Spleen (tissue), 11 donors: ENCODE results near the gene ACSF3. TPM values are rescaled to one million over a fixed set of nuclear protein-coding genes. Genes with fewer than 3 reads are reported as not detected.

ENCODE experiments used
- DNase-seq: peaks from one replicate; pipeline ENCODE4 v3.0.0-alpha.2; 2020
- H3K27ac ChIP-seq, 8 donors: fragments of 200-600 bp; sonication (generic) in 7 of 8; 1 replicate in 4 of 8; 2 replicates in 4 of 8; pipeline versions ENCODE4 v1.5.0 to v1.8.0; 2016 to 2021; ENCODE audit warnings: inconsistent platforms in 4 of 8, mild to moderate bottlenecking in 4 of 8, moderate library complexity in 1 of 8
- H3K27me3 ChIP-seq, 7 donors: fragments of 200-600 bp; sonication (generic) in 6 of 7; replicated peaks in 1 of 7; 1 replicate in 4 of 7; 2 replicates in 3 of 7; pipeline versions ENCODE4 v1.5.0 to v1.8.0; 2016 to 2021; ENCODE audit warnings: inconsistent platforms in 3 of 7, mild to moderate bottlenecking in 1 of 7
- H3K36me3 ChIP-seq, 6 donors: fragments of 200-600 bp; sonication (generic) in 5 of 6; 1 replicate in 4 of 6; 2 replicates in 2 of 6; pipeline versions ENCODE4 v1.5.0 to v1.8.0; 2016 to 2021; ENCODE audit warnings: inconsistent platforms in 2 of 6
- H3K4me1 ChIP-seq, 6 donors: fragments of 200-600 bp; sonication (generic) in 5 of 6; 1 replicate in 3 of 6; 2 replicates in 3 of 6; pipeline versions ENCODE4 v1.5.0 to v1.8.0; 2016 to 2021; ENCODE audit warnings: inconsistent platforms in 3 of 6
- H3K4me3 ChIP-seq, 8 donors: fragments of 200-600 bp; sonication (generic) in 7 of 8; 1 replicate in 4 of 8; 2 replicates in 4 of 8; pipeline versions ENCODE4 v1.5.0 to v1.8.0; 2016 to 2021; ENCODE audit warnings: inconsistent platforms in 4 of 8, mild to moderate bottlenecking in 4 of 8, moderate library complexity in 2 of 8
- H3K9me3 ChIP-seq, 8 donors: fragments of 200-600 bp; sonication (generic) in 7 of 8; 1 replicate in 4 of 8; 2 replicates in 4 of 8; pipeline versions ENCODE4 v1.5.0 to v1.8.0; 2016 to 2021; ENCODE audit warnings: inconsistent platforms in 4 of 8
- POLR2A ChIP-seq, 3 donors: fragments of 450-650 bp; IDR thresholded peaks; one replicate each; pipeline ENCODE4 v1.5.1; 2017; ENCODE audit warnings: antibody characterized with exemption in 3 of 3, mild to moderate bottlenecking in 1 of 3
- POLR2AphosphoS5 ChIP-seq, 3 donors: sonication (generic); formaldehyde crosslinking; IDR thresholded peaks; one replicate each; pipeline ENCODE4 v1.5.1; 2017; ENCODE audit warnings: antibody characterized with exemption in 3 of 3
- WGBS, 5 donors: extraction: QIAGEN DNeasy Blood & Tissue Kit in 3 of 5; methylation state at CpG; one replicate each; pipeline versions ENCODE4 v1.1.5 to v1.1.7; 2013 to 2018; 5-methylcytosine and 5-hydroxymethylcytosine counted together
- intact Hi-C: fragments of 100-400 bp; cut with DNase I; formaldehyde crosslinking; loops from one replicate; pipeline ENCODE4 v1.15.0; 2023; ENCODE audit warnings: low total_unique reads
- polyA plus RNA-seq, 3 donors: library from polyadenylated mRNA; stranded (reverse); fragments of 200-250 nt; gene quantifications; one replicate each; pipeline ENCODE4 v1.2.1, GENCODE V29; 2013
- total RNA-seq, 7 donors: library from RNA; depleted of rRNA in 3 of 7; stranded (reverse); fragments of >200 nt in 3 of 7; fragmentation: NEBNext Ultra II Directional in 4 of 7; extraction: Animal tissue kit (Norgen Biotek cat#: 25700) in 4 of 7; gene quantifications; one replicate each; pipeline versions ENCODE4 v1.1.0 to v1.2.1, GENCODE V29; 2016 to 2021
- TF ChIP-seq, protein P1 (sequence below), 11 experiments: fragments of 200-600 bp in 7 of 11; fragments of 450-650 bp in 4 of 11; sonication (generic) in 4 of 11; IDR thresholded peaks in 8 of 11; conservative IDR thresholded peaks in 3 of 11; 1 replicate in 7 of 11; 2 replicates in 4 of 11; pipeline versions ENCODE4 v1.4.0 to v1.8.0; 2016 to 2021; ENCODE audit warnings: antibody characterized with exemption in 11 of 11, inconsistent platforms in 4 of 11, mild to moderate bottlenecking in 1 of 11
- donor health status: healthy with polysubstance abuse.
- donor health status: DM: no; HTN: no; CAD: no; lungs with moderate emphysema.
- donor health status: DM: no; HTN: no; CAD: no.
- donor health status: Bipolar disorder and iron deficiency.
- donor health status: healthy.
- donor health status: DM: no; HTN: no; CAD: no.
- donor health status: DM: yes; HTN: yes; CAD: no.

ACSF3 gene
- total and polyA plus RNA-seq, 10 donors = 35.4 to 68.1 (median 49.1) TPM

DNA sequence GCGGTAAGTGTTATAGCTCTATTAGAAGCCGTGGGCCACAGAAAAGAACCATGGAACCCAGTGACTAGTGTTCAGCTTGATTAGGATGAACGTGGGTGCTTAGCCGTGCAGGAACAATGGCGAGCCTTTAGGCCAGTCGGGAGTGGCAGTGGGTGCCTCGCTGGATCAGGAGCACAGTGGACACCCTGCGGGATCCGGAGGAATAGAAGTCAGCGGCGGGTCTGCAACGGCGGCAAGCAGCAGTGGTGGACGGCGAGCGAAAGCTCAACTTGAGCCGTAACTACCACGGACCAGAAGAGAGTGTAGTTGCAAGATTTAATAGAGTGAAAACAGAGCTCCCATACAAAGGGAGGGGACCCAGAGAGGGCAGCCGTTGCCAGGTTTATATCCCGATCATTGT, 40.6 kb downstream of the ACSF3 start:
- 97 to 98% (median 98%) methylated on average over 20 of the region's 20 CpGs for WGBS, 5 donors
- Histone ChIP-seq H3K4me1 (no peaks in the 10 kb centered on the region), H3K9me3 (no peaks in the 10 kb centered on the region), H3K4me3 (no peak overlapping the region), H3K27ac (no peak overlapping the region), H3K27me3 (no peaks in the 10 kb centered on the region), H3K36me3 (peaks cover 0 to 97% (median 58%) of the 10 kb centered on the region in 6 donors)
- TF ChIP-seq, protein P1, sequence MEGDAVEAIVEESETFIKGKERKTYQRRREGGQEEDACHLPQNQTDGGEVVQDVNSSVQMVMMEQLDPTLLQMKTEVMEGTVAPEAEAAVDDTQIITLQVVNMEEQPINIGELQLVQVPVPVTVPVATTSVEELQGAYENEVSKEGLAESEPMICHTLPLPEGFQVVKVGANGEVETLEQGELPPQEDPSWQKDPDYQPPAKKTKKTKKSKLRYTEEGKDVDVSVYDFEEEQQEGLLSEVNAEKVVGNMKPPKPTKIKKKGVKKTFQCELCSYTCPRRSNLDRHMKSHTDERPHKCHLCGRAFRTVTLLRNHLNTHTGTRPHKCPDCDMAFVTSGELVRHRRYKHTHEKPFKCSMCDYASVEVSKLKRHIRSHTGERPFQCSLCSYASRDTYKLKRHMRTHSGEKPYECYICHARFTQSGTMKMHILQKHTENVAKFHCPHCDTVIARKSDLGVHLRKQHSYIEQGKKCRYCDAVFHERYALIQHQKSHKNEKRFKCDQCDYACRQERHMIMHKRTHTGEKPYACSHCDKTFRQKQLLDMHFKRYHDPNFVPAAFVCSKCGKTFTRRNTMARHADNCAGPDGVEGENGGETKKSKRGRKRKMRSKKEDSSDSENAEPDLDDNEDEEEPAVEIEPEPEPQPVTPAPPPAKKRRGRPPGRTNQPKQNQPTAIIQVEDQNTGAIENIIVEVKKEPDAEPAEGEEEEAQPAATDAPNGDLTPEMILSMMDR (IDR thresholded peaks at IDR 0.05 in 8 of 11, conservative IDR thresholded peaks at IDR 0.05 in 3 of 11) = no peak
- TF ChIP-seq POLR2A (IDR thresholded peaks at IDR 0.05) = no peak
- TF ChIP-seq POLR2AphosphoS5 (IDR thresholded peaks at IDR 0.05) = peak in 1 of 3 donors; percentile 40
- intact Hi-C loops = no loop called here
- DNase-seq = peak; percentile 16

DNA sequence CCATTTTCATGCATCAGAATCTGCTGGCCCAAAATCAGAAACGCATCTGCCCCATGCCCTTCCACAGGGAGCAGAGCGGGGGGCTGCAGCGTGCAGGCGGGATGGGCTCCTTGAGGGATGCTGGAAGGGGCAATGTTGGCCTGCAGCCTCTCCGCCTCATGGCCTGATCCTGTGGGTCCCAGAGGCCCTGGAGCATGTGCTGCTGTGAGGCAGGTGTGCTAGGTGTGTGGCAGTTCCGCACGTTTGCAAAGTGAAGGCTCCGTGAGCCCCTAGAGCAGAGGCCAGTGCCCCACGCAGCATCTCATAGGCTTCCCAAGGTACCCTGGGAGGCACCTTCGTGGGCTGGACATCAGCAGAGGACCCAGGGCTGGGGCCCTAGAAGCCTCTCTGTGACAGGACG, 41.5 kb downstream of the ACSF3 start:
- TF ChIP-seq, protein P1 (IDR thresholded peaks at IDR 0.05 in 8 of 11, conservative IDR thresholded peaks at IDR 0.05 in 3 of 11) = no peak
- no peak for TF ChIP-seq POLR2AphosphoS5 (IDR thresholded peaks at IDR 0.05)
- TF ChIP-seq POLR2A (IDR thresholded peaks at IDR 0.05) = no peak
- intact Hi-C loops = no loop called here
- Histone ChIP-seq H3K36me3 (peaks cover 0 to 99% (median 65%) of the 10 kb centered on the region in 6 donors), H3K27me3 (no peaks in the 10 kb centered on the region), H3K27ac (no peak overlapping the region), H3K4me1 (no peaks in the 10 kb centered on the region), H3K9me3 (no peaks in the 10 kb centered on the region), H3K4me3 (no peak overlapping the region)
- 91 to 96% (median 94%) methylated on average over 7 to 11 of the region's 11 CpGs for WGBS, 5 donors
- peak; percentile 39 for DNase-seq

DNA sequence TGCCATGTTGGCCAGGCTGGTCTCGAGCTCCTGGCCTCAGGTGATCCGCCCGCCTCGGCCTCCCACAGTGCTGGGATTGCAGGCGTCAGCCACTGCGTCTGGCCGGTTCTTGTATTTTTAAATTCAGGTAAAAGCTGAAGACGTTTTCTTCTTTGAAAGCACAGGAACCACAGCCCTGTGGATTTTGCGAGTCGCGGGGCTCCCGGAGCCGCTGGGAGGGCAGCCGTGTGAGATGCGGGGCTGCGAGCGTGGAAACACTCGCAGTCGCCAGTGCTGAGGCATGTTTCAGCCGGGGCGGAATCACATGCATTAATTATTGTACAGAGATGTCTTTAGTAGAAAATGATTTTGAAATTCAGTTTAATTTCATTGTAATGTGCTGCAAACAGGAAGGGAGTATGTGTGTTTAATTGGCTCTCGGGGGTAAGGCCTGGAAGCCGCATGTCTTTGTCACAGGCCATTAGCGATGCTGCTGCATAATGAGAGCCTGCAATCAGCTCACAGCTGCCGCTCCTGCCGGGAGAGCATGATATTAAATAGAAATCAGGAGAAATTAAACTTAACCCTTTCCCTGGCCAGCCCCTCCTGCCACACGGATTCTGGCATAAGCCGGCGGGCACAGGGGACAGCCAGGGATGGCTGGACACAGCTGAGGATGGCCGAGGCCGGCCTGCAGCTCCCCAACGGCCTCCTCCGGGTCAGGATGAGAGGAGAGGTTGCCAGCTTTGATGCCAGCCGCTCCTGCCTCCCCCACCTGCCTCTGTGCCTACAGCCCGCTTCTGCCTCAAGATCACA, 42.5 kb downstream of the ACSF3 start:
- no peak overlapping the region for H3K4me3 ChIP-seq
- TF ChIP-seq, protein P1 (IDR thresholded peaks at IDR 0.05 in 8 of 11, conservative IDR thresholded peaks at IDR 0.05 in 3 of 11) = no peak
- TF ChIP-seq POLR2AphosphoS5 (IDR thresholded peaks at IDR 0.05) = peak in 1 of 3 donors; percentile 4
- no peak for TF ChIP-seq POLR2A (IDR thresholded peaks at IDR 0.05)
- 94 to 96% (median 95%) methylated on average over 35 of the region's 35 CpGs for WGBS, 5 donors
- H3K4me1 ChIP-seq = no peaks in the 10 kb centered on the region
- H3K27me3 ChIP-seq = no peaks in the 10 kb centered on the region
- H3K36me3 ChIP-seq = peaks cover 0 to 100% (median 73%) of the 10 kb centered on the region in 6 donors
- intact Hi-C loops = no loop called here
- no peaks in the 10 kb centered on the region for H3K9me3 ChIP-seq
- peak; percentile 65 for DNase-seq
- H3K27ac ChIP-seq = no peak overlapping the region

DNA sequence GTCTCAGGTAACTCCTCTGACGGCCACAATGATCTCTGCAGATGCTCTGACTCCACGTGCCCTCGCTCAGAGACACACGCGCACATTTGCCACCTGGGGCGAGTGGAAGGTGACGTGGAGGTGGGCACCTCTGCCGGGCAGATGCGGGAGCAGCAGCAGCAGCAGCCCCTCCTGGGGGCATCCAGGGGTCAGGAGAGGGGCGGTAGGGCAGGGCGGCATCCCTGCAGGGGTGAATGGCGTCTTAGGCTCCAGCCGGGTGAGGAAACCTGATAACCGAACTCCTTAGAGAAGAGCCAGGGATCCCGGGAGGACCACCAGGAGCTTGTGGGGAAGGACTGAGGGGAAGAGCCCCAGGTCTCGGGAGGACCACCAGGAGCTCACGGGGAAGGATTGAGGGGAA, 43.3 kb downstream of the ACSF3 start:
- TF ChIP-seq POLR2AphosphoS5 (IDR thresholded peaks at IDR 0.05) = peak in 1 of 3 donors; percentile 33
- TF ChIP-seq, protein P1 (IDR thresholded peaks at IDR 0.05 in 8 of 11, conservative IDR thresholded peaks at IDR 0.05 in 3 of 11) = no peak
- no peaks in the 10 kb centered on the region for H3K4me1 ChIP-seq
- 95 to 98% (median 97%) methylated on average over 17 of the region's 17 CpGs for WGBS, 5 donors
- DNase-seq = peak; percentile 54
- H3K9me3 ChIP-seq = no peaks in the 10 kb centered on the region
- H3K27me3 ChIP-seq = no peaks in the 10 kb centered on the region
- no peak overlapping the region for H3K4me3 ChIP-seq
- no peak overlapping the region for H3K27ac ChIP-seq
- intact Hi-C loops = no loop called here
- peaks cover 0 to 100% (median 77%) of the 10 kb centered on the region in 6 donors for H3K36me3 ChIP-seq
